GM12878 (cell line): ENCODE data around the gene TULP4.
"Not testable (repeated sequence)": the region's sequence is repeated elsewhere in the genome, so short reads cannot be mapped to it uniquely, and the experiment has no call there.

Experiments used
- CTCF ChIP-seq, 3 experiments: IDR thresholded peaks in 2 of 3; conservative IDR thresholded peaks in 1 of 3; 2 replicates each; pipeline ENCODE4 v1.5.1; 2011; ENCODE audit warnings: low read depth in 3 of 3, low read length in 3 of 3, mild to moderate bottlenecking in 3 of 3, control low read depth in 2 of 3, moderate library complexity in 2 of 3, inconsistent platforms in 1 of 3, mixed read lengths in 1 of 3; ENCODE audit not compliant: control insufficient read depth in 2 of 3, insufficient read depth in 1 of 3; ENCODE audit errors: extremely low read depth in 1 of 3
- EZH2 ChIP-seq: IDR thresholded peaks from 2 replicates; pipeline ENCODE4 v1.6.1; 2012; ENCODE audit warnings: low read depth, mild to moderate bottlenecking, control low read depth, inconsistent platforms, low read length, borderline replicate concordance; ENCODE audit not compliant: control insufficient read depth
- IRF3 ChIP-seq: fragments of 450-650 bp; IDR thresholded peaks from 2 replicates; pipeline ENCODE4 v1.6.1; 2014; ENCODE audit warnings: mild to moderate bottlenecking
- JUND ChIP-seq: IDR thresholded peaks from 2 replicates; pipeline ENCODE4 v1.6.1; 2012; ENCODE audit warnings: low read depth, mild to moderate bottlenecking, low read length, improper control_type of control experiment, moderate library complexity
- MTA3 ChIP-seq: IDR thresholded peaks from 2 replicates; pipeline ENCODE4 v1.6.1; 2012; ENCODE audit warnings: low read length, inconsistent platforms, borderline replicate concordance
- MXI1 ChIP-seq: fragments of 150-350 bp; IDR thresholded peaks from 2 replicates; pipeline ENCODE4 v1.6.1; 2011; ENCODE audit warnings: low read depth, mild to moderate bottlenecking, inconsistent platforms, low read length, improper control_type of control experiment
- NRF1 ChIP-seq: conservative IDR thresholded peaks from 2 replicates; pipeline ENCODE4 v1.6.1; 2011; ENCODE audit warnings: mild to moderate bottlenecking, low read depth, low read length, improper control_type of control experiment
- POLR2A ChIP-seq: IDR thresholded peaks from 2 replicates; pipeline ENCODE4 v1.6.1; 2011; ENCODE audit warnings: low read depth, mild to moderate bottlenecking, low read length
- USF1 ChIP-seq: IDR thresholded peaks from 2 replicates; pipeline ENCODE4 v1.6.1; 2011; ENCODE audit warnings: borderline replicate concordance, low read depth, mild to moderate bottlenecking, moderate library complexity, mixed read lengths, low read length; ENCODE audit not compliant: insufficient read depth; ENCODE audit errors: extremely low read length

GRCh38 chr6:158349505-158350275 is 37.4 kb downstream of the TULP4 start:
- not testable (repeated sequence) for TF ChIP-seq EZH2; NRF1; CTCF (IDR thresholded peaks at IDR 0.05 in 2 of 3, conservative IDR thresholded peaks at IDR 0.05 in 1 of 3; ENCODE audit: control insufficient read depth in 2 of 3, extremely low read depth in 1 of 3, insufficient read depth in 1 of 3, low read depth in 3 of 3, low read length in 3 of 3); IRF3; MTA3; POLR2A; JUND; USF1; MXI1
